GM21381 (cell line): Measurements from ENCODE around the gene ABCG2.
"Not testable (repeated sequence)": the region's sequence is repeated elsewhere in the genome, so short reads cannot be mapped to it uniquely, and the experiment has no call there.

Experiments used
- ATAC-seq: cut with Tn5 transposase; IDR thresholded peaks from one replicate; pipeline ENCODE4 v1.9.1; 2021; ENCODE audit warnings: mild to moderate bottlenecking, moderate library complexity; ENCODE audit not compliant: unreplicated experiment

ABCG2 gene

DNA sequence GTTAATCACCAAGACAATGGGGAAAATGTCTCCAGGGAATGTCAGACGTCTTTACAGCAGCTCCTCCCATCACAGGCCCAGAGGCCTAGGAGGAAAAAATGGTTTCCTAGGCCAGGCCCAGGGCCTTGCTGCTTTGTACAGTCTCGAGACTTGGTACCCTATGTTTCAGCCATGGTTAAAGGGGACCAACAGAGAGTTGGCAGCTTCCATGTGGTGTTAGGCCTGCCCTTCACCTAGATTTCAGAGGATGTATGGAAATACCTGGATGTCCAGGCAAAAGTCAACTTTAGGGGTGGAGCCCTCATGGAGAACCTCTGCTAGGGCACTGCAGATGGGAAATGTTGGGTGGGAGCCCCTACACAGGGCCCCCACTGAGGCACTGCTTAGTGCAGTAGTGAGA is 38.5 kb downstream of the ABCG2 start:
- no peak for ATAC-seq

DNA sequence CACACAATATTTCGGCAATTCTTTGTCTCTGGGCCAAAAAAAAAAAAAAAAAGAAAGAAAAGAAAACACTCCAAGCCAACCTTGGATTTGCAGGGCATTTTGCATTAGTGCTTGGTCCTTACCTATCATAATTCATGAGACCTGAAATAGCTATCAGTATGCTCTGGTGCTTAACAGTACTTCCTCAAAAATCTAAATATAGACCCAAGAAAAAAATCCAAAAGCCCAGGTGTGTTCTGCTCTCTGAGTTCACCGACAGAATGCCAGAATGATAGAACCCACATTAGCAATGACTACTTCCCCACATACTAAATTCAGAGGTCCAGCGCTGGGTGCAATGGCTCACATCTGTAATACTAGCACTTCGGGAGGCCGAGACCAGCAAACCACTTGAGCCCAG is 42.9 kb downstream of the ABCG2 start:
- ATAC-seq: no peak

DNA sequence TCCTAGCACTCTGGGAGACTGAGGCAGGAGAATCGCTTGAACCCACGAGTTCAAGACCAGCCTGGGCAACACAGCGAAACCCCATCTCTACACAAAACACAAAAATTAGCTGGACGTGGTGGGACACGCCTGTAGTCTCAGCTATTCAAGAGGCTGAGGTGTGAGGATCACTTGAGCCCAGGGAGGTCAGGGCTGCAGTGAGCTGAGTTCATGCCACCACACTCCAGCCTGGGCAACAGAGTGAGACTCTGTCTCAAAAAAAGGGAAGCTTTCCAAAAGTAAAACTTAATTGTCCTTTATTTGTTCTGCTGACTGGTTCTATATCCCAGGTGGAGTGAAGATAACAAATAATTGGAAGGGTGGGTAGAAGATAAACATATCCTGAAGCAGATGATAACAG is 45.6 kb downstream of the ABCG2 start:
- ATAC-seq: no peak

DNA sequence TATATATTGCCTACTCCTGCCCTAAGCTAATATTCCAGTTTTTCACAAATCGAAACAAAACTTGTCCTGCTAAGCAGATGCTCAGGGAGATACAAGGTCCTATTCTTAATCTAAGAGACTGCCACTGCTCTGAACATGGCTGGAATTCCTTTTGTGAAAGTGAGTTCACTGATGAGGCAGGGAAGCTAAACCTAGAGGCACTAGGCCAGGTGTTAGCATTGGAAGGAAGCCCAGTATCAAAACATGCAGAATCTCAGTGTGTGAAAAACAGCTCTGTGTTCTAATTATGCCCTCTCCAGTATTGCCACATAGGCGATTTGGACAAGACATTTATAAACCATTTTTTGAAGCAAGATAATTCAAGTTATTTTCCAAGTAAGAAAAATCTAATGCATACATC is 47.6 kb downstream of the ABCG2 start:
- no peak for ATAC-seq

DNA sequence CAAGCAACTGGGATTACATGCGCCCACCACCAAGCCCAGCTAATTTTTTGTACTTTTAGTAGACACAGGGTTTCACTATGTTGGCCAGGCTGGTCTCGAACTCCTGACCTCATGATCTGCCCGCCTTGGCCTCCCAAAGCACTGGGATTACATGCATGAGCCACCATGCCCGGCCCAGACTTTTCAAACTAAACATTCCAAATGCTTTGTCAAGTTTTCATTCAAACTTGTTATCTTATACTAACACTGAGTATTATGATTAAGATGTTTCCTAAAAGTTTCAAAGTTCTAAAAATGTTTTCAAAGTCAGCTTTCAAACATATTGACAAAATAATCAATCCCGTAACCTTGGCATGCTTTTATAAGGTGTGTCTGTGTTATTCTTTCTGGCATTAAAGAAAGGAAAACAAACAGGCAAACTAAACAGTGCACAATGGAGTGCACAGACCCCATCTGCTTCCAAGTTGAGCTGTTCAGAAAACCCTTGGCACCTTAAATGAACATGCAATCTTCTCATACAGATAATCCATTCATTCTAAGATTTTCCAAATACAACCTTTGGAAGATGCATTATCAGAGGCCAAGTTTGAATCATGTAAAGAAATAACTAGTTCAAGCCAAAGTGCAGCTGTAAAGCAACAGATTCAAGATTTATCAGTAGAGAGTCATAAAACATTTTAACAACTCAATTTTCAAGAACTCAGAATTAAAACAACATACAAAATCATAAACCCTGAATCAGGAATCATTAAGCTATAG is 49.1 kb downstream of the ABCG2 start:
- no peak for ATAC-seq

DNA sequence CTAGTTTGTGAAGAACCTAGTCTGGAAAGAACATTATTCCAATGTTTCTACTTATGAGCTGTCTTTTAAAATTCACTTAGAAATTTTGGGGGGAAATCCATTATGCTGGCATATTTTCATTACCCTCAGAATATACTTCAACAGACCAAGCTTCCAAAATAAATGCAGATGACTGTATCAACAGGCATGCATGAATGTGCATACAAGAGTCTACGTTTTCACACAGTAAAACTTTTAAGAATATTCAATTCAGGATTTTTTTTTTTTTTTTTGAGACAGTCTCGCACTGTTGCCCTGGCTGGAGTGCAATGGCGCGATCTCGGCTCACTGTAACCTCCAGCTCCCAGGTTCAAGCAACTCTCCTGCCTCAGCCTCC is 49.7 kb downstream of the ABCG2 start:
- no peak for ATAC-seq

DNA sequence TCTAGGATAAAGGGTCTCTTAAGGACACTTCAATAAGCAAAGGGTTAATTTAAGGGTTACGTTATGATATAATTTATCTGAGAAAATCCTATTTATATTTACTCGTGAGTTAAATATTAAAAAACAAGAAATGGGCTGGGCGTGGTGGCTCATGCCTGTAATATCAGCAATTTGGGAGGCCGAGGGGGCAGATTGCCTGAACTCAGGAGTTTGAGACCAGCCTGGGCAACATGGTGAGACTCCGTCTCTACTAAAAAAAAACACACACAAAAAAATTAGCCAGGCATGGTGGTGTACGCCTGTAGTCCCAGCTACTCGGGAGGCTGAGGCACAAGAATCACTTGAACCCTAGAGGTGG is 50.4 kb downstream of the ABCG2 start:
- ATAC-seq: not testable (repeated sequence)

DNA sequence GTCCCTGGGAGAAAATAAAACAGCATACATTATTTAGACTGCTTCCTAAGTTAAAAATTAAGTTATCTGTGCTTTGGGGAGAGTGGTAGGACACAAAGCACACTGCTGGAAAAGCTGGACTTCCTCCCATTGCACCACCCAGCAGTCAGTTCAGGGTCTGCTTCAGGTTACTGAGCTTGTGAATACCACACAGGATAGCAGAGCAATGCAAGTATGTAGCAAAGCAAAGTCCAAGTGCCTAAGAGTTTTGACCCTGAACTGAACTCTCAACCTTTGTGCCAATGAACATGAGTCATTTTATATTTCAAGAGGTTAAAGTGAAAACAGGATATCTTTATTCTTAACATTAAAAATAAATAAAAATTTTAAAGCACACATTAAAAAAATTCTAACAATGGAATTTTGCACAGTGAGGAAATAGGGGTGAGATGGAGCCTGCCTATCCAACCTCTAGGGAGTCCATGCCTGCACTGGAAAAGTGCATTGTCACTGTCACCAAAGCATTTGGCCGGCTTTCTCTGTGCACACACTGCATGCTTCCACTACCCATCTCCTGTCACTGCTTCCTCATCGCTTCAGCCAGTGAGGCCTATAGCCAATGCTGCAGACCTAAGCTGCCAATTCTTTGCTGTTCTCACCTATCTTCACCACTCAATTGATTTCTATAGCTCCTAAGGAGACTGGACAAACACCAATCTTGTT is 50.9 kb downstream of the ABCG2 start:
- ATAC-seq: no peak

- no peak for ATAC-seq
These were observed 52.2 kb downstream of the ABCG2 start for GRCh38 chr4:88106205-88106604.

DNA sequence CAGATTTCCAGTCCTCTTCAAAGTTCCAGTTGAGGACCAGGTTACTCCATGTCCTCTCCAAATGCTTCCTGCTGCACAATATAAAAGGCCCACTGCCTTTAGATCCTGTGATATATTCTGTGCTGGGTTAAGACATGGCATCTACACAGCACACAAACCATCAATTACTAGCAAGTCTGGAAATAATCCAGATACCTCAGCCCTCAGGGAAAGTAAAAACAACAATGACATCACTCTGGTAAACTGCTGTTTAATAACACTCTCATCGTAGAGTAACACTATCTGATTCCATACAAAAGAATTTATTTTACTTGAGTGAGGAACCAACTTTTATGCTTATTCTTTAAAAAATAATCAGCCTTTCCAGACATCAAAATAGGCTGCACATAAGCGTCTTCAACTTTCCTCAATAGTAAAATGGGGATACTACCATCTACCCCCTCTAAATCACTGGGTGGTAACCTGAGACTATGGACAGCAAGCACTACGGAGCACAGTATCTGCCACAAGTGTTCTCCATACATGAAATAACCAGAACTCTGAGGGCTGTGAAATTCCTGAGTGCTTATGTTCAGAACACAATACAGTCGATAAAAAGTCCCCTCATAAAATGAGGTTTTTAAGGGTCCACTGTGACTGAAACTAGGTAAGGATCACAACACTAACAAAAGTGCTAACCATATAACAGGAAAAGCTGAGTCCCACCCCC is 53.4 kb downstream of the ABCG2 start:
- ATAC-seq: no peak

GRCh38 chr4:88102026-88102425 is 56.4 kb downstream of the ABCG2 start:
- no peak for ATAC-seq

GRCh38 chr4:88101165-88101564 is 57.3 kb downstream of the ABCG2 start:
- ATAC-seq: no peak

DNA sequence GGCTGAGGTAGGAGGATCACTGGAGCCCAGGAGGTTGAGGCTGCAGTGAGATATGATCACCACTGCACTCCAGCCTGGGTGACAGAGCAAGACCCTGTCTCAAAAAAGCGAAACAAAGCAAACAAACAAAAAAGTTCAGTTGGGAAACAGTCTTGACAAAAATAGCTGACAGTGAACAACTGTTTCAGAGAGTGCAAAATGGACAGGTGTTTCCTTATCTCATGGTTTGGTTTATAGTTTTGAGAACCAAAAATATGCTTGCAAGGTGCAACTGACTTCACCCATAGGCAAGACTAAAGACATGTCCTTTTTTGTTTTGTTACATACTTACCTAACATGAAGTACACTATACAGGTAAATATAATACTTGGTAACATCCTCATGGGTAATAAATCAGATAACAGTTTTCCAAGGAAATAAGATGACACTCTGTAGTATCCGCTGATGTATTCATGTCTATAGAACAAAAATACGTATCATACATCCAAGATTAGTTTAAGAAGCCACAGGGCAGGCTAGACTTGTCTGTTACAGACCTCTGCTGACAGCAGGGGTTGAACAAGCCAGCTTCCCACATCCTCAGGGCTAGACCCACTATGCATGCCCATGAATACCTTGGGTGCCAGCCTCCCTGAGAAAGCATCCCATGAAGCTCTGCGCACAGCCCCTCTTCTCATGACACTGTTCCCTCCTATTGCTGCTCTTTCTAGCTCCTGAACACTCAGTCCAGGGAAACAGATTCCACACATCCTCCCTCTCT is 59.3 kb downstream of the ABCG2 start:
- no peak for ATAC-seq

DNA sequence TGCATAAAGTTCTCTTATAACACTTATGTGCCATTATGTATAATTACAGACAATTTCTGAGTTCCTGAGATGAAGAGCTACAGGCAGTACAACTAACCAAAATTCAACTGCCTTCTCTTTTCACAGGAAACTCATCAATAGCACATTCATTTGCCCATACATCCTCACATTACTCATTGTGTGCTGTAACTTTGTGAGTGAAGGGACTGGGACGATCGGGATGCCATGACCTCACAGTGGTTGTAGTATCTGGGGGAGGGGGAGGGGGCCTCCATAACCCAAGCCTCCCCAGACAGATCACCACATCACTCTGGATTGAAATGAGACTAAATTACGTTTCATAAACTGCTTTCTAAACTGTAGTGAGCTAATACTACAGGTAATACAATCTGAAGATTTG is 60.7 kb downstream of the ABCG2 start:
- no peak for ATAC-seq

DNA sequence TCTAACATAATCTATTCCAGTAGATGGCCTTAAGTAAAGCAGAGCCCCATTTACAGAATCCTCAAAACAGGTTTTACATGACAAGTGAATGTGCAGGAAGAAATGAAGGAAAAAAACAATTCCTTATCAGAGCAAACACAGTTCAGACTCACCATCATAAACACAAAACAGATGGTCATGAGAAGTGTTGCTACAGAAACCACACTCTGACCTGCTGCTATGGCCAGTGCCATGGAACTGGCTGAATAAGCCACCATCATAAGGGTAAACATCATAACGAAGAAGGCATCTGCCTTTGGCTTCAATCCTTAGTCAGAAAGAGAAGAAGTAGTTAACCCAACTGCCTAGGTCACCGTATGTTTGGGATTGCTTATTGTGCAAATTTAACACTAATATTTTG is 61.1 kb downstream of the ABCG2 start:
- ATAC-seq: no peak

- ATAC-seq: no peak
These were observed 64.6 kb downstream of the ABCG2 start for GRCh38 chr4:88093874-88094273.

- ATAC-seq: no peak
These were observed 67.1 kb downstream of the ABCG2 start for GRCh38 chr4:88091378-88091777.

DNA sequence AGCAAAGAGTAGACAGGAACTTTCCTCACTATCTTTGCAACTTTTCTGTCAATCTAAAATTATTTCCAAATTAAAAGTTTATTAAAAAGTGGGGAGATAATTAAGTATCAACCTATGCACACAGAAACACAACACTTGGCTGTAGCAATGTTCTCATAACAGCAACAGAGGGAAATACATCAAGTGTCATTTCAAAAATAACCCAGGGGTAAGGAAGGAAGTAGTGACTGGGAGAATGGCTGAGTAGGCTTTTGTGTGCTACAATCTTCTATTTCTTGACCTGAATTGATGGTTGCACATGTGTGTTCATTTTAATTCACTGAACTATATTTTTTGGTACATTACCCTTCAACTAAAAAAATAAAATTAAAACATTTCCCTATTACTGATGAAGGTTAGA is 67.5 kb downstream of the ABCG2 start:
- ATAC-seq: no peak

GRCh38 chr4:88087004-88087403 is 71.4 kb downstream of the ABCG2 start:
- ATAC-seq: no peak

- ATAC-seq: no peak
These were observed 77.8 kb downstream of the ABCG2 start for GRCh38 chr4:88080626-88081025.

DNA sequence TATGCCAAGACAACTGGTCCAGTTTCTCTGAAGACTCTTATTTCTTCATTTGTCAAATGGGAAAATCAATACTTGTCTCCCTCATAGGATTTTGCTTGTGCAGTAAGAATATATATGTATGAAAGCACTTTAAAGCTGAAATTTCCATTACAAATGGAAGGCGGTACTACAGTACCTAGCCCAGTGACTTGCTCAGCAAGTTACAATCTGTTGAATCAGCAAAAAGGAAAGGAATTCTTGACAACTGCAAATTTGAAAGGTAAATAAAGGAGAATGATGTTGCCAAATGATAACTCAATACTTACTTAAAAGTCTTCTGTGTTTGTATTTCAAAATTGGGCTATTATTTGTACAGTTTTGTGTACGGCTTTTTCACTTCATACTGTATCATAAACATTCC is 79.9 kb downstream of the ABCG2 start:
- no peak for ATAC-seq
